GM12878 (cell line): ENCODE data around the gene RBM44.

Source experiments
- CHD2 ChIP-seq: IDR thresholded peaks from 2 replicates; pipeline ENCODE4 v1.6.1; 2011; ENCODE audit warnings: low read depth, low read length, improper control_type of control experiment, borderline replicate concordance
- ETV6 ChIP-seq, 2 experiments: fragments of 450-650 bp in 1 of 2; IDR thresholded peaks in 1 of 2; conservative IDR thresholded peaks in 1 of 2; 2 replicates each; pipeline ENCODE4 v1.6.1; 2014; ENCODE audit warnings: antibody characterized with exemption in 1 of 2, borderline replicate concordance in 1 of 2, low read depth in 1 of 2, mild to moderate bottlenecking in 1 of 2, moderate library complexity in 1 of 2
- FOXM1 ChIP-seq: IDR thresholded peaks from 2 replicates; pipeline ENCODE4 v1.6.1; 2012; ENCODE audit warnings: low read depth, mild to moderate bottlenecking, inconsistent platforms, low read length, moderate library complexity
- GABPA ChIP-seq: IDR thresholded peaks from 2 replicates; pipeline ENCODE4 v1.6.1; 2014; ENCODE audit warnings: antibody characterized with exemption, low read depth, mild to moderate bottlenecking, inconsistent platforms
- MTA3 ChIP-seq: IDR thresholded peaks from 2 replicates; pipeline ENCODE4 v1.6.1; 2012; ENCODE audit warnings: low read length, inconsistent platforms, borderline replicate concordance
- POLR2A ChIP-seq: IDR thresholded peaks from 2 replicates; pipeline ENCODE4 v1.6.1; 2011; ENCODE audit warnings: low read depth, mild to moderate bottlenecking, low read length
- SIN3A ChIP-seq: IDR thresholded peaks from 2 replicates; pipeline ENCODE4 v1.6.1; 2012; ENCODE audit warnings: low read depth, low read length, improper control_type of control experiment
- SMAD5 ChIP-seq: IDR thresholded peaks from 2 replicates; pipeline ENCODE4 v1.6.1; 2016; ENCODE audit warnings: antibody characterized with exemption, low read depth
- SPI1 ChIP-seq: IDR thresholded peaks from 2 replicates; pipeline ENCODE4 v1.6.1; 2011; ENCODE audit warnings: low read depth, mild to moderate bottlenecking, low read length, moderate library complexity, borderline replicate concordance; ENCODE audit not compliant: insufficient read depth
- SRF ChIP-seq, 2 experiments: IDR thresholded peaks; 2 replicates each; pipeline ENCODE4 v1.6.1; 2011; ENCODE audit warnings: low read depth in 2 of 2, low read length in 2 of 2, mild to moderate bottlenecking in 1 of 2, moderate library complexity in 1 of 2
- ZBTB4 ChIP-seq: fragments of 450-650 bp; formaldehyde crosslinking; IDR thresholded peaks from 2 replicates; pipeline ENCODE4 v1.4.0; 2022; ENCODE audit warnings: mild to moderate bottlenecking, moderate library complexity
- TF ChIP-seq, protein P1 (sequence below), 3 experiments: IDR thresholded peaks in 2 of 3; conservative IDR thresholded peaks in 1 of 3; 2 replicates each; pipeline ENCODE4 v1.5.1; 2011; ENCODE audit warnings: low read depth in 3 of 3, low read length in 3 of 3, mild to moderate bottlenecking in 3 of 3, control low read depth in 2 of 3, moderate library complexity in 2 of 3, inconsistent platforms in 1 of 3, mixed read lengths in 1 of 3; ENCODE audit not compliant: control insufficient read depth in 2 of 3, insufficient read depth in 1 of 3; ENCODE audit errors: extremely low read depth in 1 of 3
- TF ChIP-seq, protein P2 (sequence below): fragments of 450-650 bp; IDR thresholded peaks from 2 replicates; pipeline ENCODE4 v1.6.1; 2017; ENCODE audit warnings: mild to moderate bottlenecking, low read depth, inconsistent platforms; ENCODE audit not compliant: poor library complexity, severe bottlenecking

DNA sequence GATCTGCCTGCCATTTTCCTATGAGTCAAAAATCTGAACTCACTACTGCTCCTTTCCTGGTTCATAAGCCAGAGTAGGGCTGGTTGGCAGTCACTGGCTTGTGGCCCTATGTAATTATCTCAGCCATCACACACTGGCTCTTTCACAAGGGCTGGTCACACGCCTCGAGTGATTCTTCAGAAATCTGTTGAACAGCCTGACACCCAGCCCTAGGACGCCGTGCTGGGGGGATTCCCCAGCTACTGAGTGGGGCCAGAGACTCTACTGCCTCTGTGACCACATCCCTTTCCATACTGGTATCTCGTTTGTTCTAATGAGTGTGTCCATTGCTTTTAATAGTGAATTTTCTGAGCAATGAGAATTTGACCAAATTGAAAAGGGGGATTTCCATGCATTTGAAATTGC, 45.8 kb upstream of the RBM44 start:
- peak in 1 of 2 experiments; percentile 52; a peak in 1 of 4 replicates for TF ChIP-seq ETV6 (conservative IDR thresholded peaks at IDR 0.05 in 1 of 2, IDR thresholded peaks at IDR 0.05 in 1 of 2; ENCODE audit: borderline replicate concordance in 1 of 2, low read depth in 1 of 2)
- no peak for TF ChIP-seq GABPA
- TF ChIP-seq ZBTB4 (CRISPR knock-in tag) = no peak
- TF ChIP-seq SPI1 = peak; percentile 51; the same call in 1 of the 2 replicates
- no peak for TF ChIP-seq CHD2
- TF ChIP-seq, protein P1, sequence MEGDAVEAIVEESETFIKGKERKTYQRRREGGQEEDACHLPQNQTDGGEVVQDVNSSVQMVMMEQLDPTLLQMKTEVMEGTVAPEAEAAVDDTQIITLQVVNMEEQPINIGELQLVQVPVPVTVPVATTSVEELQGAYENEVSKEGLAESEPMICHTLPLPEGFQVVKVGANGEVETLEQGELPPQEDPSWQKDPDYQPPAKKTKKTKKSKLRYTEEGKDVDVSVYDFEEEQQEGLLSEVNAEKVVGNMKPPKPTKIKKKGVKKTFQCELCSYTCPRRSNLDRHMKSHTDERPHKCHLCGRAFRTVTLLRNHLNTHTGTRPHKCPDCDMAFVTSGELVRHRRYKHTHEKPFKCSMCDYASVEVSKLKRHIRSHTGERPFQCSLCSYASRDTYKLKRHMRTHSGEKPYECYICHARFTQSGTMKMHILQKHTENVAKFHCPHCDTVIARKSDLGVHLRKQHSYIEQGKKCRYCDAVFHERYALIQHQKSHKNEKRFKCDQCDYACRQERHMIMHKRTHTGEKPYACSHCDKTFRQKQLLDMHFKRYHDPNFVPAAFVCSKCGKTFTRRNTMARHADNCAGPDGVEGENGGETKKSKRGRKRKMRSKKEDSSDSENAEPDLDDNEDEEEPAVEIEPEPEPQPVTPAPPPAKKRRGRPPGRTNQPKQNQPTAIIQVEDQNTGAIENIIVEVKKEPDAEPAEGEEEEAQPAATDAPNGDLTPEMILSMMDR (IDR thresholded peaks at IDR 0.05 in 2 of 3, conservative IDR thresholded peaks at IDR 0.05 in 1 of 3; ENCODE audit: control insufficient read depth in 2 of 3, extremely low read depth in 1 of 3, insufficient read depth in 1 of 3, low read depth in 3 of 3, low read length in 3 of 3) = no peak
- no peak for TF ChIP-seq MTA3
- 0 out of 4 replicates have a peak, but pooled peaks of 1 of the 2 experiments have one; percentile 17 for TF ChIP-seq SRF (IDR thresholded peaks at IDR 0.05; ENCODE audit: low read depth in 2 of 2, low read length in 2 of 2)
- peak; percentile 78; the same call in 1 of the 2 replicates for TF ChIP-seq FOXM1
- TF ChIP-seq, protein P2, sequence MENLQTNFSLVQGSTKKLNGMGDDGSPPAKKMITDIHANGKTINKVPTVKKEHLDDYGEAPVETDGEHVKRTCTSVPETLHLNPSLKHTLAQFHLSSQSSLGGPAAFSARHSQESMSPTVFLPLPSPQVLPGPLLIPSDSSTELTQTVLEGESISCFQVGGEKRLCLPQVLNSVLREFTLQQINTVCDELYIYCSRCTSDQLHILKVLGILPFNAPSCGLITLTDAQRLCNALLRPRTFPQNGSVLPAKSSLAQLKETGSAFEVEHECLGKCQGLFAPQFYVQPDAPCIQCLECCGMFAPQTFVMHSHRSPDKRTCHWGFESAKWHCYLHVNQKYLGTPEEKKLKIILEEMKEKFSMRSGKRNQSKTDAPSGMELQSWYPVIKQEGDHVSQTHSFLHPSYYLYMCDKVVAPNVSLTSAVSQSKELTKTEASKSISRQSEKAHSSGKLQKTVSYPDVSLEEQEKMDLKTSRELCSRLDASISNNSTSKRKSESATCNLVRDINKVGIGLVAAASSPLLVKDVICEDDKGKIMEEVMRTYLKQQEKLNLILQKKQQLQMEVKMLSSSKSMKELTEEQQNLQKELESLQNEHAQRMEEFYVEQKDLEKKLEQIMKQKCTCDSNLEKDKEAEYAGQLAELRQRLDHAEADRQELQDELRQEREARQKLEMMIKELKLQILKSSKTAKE = peak; percentile 18
- no peak for TF ChIP-seq SIN3A
- TF ChIP-seq POLR2A = no peak
- no peak for TF ChIP-seq SMAD5
